Activated CD4-positive, CD25-positive, alpha-beta regulatory T cell (primary cell): ENCODE results near the gene SCYL1.

Source experiments
- DNase-seq, 4 experiments: peaks; one replicate each; lab custom pipeline; 2025; lab: John Stamatoyannopoulos, UW

SCYL1 gene

DNA sequence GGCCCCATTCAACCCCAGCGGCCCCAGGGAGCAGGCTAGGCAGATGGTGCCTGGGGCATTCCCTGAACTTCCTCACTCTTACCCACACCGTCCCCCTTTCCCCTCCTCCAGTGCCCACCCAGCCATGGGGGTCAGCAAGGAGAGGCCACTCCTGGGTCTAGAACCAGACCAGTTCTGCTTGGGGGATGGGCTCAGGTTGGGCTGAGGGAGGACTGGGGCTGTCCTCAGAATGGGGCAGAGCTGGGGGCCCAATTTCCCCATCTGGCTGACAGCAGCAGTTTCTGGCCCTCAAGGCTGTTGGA is 12.4 kb downstream of the SCYL1 start:
- no peak for DNase-seq

DNA sequence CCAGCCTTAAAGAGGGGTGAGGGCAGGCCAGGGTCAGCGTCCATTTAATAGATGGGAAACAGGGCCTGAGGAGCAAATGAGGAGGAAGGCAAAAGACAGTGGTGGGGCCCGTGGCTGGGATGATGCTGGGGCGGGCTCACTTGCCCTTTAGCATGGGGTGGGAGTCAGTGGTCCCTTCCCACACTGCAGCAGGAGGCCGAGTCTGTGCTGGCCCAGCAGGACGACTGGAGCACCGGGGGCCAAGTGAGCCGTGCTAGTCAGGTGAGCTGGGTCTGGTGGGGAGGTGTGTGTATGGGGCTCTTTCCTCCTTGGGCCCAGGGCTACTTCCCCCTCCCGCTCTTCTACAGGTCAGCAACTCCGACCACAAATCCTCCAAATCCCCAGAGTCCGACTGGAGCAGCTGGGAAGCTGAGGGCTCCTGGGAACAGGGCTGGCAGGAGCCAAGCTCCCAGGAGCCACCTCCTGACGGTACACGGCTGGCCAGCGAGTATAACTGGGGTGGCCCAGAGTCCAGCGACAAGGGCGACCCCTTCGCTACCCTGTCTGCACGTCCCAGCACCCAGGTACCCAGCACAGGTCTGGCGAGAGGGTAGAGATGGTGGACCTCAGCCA is 12.8 kb downstream of the SCYL1 start:
- no peak for DNase-seq

DNA sequence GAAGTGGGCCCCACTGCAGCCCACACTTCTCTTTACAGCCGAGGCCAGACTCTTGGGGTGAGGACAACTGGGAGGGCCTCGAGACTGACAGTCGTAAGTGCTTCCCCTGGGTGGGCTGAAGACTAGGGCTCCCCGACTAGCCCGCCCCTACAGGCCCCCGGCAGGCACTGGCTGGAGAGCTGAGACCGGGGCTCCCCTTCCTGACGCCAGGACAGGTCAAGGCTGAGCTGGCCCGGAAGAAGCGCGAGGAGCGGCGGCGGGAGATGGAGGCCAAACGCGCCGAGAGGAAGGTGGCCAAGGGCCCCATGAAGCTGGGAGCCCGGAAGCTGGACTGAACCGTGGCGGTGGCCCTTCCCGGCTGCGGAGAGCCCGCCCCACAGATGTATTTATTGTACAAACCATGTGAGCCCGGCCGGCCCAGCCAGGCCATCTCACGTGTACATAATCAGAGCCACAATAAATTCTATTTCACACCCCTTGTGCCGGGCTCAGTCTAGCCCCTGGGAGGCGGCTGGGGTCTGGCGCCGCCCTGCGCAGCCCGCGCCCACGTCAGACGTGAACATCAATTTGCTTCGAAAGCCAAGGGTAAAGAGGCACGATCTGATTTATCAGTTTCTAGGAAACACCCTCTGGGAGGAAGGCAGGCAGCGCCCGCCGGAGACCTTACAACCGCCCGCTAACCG is 13.5 kb downstream of the SCYL1 start:
- DNase-seq, result no peak

DNA sequence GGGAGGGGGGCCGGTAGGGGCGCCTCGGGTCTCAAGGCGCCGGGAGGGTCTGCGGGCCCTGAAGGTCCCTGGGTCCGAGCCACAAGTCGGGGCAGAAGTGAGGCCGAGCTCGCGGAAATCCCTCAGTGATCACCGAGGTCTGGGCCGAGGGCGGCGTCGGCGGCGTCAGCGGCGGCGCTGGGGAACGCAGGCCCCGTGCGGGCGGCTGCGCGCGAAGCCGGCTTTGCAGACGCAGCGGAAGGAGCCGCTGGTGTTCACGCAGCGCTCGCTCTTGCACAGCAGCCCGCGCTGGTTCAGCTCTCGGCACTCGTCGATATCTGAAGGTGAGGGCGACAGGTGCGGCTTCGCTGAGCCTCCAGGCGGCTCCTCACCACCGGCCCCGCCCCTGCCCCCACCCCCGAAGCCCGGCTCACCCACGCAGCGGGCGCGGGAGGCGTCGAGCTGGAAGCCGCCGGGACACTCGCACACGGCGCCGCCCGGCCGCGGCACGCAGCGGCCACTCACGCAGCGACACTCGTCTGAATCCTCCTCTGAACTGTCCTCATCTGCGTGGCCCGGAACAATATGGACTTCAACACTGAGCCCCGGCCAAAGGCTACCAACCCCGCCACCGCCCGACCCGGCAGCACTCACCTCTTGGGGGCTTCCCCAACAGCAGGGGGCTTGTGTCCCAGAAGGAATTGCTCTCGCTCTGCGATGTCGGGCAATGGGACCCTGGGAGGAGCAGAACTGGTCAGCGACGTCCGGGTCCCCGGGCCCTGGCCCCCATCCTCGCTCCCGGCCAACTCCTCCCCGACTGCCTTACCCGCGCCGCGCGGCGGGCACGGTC is 14.2 kb downstream of the SCYL1 start:
- no peak for DNase-seq

DNA sequence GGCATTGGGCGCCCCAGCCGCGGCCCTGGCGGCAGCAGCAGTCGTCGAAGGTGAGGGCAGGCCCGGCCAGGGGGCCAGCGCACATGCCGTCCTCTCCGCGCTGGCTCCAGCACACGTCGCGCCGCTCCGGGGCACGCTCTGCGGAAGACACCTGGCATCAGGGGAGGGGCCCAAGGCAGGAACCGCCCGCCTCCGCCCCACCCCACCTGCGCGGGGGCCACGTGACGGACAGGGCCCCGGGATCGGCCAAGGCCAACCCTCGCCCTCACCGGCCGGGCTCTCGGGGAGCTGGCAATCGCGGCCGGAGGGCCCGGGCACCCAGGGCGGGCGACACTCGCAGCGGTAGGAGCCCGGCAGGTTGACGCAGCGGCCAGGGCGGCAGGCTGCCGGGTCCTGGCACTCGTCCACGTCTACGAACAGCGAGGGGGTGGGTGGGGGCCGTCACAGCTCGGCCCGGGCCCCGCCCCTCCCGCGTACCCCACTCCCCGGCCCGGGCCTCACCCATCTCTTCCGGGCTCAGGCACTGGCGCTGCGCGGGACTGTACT is 14.9 kb downstream of the SCYL1 start:
- DNase-seq, result no peak

DNA sequence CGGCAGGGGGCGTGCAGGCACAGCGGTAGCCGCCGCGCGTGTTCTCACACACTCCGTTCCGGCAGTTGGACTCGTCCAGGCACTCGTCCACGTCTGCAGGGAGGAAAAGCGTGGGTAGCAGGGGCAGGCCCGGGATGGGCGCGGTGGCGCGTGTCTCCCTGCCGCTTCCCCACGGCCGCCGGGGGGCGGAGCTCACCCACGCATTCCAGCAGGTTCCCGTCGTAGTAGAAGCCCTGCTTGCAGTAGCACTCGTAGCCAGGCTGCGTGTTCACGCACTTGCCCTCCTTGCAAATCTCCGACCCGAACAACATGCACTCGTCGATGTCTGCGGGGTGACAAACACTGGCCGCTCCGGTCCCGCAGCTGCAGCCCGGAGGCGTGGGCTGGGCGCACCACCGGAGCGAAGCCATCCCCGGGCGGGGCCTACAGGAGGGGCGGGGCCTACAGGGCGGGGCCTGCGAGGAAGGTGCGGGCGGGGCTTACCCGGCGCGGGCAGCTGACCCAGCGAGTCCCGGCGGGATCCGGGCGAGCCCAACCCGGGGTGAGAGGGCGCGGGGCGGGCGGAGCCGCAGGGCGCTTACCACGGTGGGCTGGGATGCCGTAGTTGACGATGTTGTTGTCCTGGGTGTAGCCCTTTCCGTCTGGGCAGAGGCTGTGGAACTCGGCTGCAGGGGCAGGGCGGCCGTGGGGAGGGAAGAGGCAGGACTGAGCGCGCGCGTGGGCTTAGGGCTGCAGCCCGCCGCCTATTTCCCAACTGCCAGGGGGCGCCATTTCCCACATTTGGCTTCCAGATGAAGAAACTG is 15.6 kb downstream of the SCYL1 start:
- peak; percentile 81 to 88 (median 83) for DNase-seq

DNA sequence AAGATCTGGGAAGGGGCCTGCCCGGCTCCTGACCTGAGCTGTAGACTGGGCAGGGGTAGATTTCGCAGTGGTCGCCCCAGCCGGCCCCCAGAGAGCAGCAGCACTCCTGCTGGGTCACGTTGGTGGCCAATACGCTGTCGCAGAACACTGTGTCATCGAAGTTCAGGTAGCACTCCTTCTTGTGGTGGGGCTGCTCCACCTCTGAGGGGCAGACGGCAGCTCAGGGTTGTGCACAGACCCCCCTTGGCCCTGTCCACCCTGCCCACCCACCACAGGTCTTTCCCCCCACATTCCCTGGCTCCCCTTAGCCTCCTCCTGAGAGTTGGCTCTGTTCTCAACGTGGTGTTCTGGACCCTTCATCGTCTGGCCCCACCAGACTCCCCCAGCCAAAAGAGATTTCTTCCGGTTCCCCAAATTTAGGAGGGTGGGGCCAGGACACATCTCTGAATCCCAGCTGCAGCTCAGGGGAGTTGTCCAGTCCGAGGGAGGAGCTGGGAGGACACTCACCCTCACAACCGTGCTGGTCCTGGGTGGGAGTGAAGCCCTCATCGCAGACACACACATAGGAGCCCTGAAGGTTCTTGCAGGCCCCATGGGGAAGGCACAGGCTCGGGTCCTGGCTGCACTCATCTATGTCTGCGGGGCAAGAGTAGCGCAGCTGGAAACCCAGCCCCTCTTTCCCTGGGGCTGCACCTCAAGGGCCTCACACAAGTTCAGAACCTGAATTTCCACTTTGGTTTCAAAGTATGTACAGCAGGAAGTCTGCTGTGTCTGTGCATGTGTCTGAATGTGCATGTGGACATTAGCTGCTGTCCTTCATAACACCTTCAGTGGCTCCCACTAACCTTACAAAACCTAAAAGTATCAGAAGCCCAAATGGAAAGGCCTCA is 16.5 kb downstream of the SCYL1 start:
- DNase-seq, result no peak

DNA sequence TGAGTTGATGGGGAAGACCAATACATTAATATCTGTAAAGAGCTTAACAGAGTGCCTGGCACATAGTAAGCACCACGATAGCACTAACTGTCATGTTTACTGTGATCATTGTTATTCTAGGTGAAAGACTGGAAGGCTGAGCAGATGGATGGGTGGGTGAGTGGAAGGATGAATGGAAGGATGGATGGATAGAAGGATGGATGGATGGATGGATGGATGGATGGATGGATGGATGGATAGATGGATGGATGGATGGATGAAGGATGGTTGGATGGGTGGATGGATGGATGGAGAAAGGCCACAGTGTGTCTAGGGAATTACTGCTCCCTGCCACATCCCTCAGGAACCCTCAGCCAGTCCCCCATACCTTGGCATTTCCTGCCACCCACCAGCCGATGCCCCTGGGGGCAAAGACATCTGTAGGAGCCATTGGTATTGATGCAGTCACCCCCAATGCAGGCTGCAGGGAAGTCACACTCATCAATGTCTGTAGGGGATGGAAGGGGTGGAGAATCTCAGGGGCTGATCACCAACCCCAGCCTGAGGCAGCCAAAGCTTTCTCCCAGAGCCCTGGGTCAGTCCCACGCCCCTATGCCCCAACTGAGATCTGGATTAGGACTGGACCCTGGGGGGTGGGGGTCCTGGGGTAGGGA is 18.0 kb downstream of the SCYL1 start:
- DNase-seq, result no peak

DNA sequence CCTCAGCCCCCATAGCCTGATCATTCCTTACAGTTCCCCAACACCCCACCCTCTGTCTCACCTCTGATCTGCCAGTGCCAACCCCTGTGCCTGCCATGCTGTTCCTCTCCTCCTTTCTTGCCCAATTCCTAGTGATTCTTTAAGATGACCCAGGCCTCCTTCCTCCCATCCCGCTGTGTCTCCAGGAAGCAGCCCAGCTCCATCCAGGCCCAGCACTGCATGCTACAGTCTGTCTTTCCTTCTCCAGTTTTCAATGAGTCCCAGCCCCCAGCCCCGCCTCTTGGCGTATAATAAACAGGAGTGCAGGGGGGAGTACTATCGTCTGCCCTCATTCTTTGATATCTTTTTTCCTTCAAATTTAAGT is 21.0 kb downstream of the SCYL1 start:
- no peak for DNase-seq

DNA sequence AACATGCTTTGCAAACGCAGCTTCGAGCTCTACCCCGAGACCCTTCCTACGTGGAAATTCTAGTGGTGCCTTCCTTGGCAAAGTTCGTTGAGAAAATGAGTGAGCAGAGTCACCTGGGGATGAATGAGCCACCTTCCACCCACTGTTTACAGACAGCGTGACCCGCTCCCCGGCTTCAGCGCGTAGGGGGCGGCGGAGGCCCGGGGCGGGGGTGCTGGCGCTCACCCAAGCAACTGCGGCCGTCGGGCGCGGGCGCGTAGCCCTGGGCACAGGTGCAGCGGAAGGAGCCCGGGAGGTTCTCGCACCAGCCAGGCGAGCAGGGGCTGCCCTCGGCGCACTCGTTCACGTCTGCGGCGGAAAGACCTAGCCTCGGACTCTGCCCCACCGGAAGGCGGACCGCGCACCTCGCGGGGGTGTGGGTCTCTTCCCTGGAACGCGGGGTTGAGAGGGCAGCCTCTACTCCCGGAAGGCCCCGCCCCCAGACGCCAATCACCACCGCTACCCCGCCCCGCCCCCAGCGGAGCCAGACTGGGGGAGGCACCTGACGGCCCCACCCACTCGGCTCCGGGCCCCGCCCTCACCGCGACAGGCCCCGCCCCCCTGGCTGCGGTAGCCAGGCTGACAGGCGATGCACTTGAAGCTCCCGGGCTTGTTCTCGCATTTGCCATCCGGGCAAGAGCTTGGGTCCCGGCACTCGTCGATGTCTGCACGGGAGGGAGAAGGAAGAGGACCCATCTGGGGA is 21.5 kb downstream of the SCYL1 start:
- DNase-seq, result peak; percentile 93 to 98 (median 96)

DNA sequence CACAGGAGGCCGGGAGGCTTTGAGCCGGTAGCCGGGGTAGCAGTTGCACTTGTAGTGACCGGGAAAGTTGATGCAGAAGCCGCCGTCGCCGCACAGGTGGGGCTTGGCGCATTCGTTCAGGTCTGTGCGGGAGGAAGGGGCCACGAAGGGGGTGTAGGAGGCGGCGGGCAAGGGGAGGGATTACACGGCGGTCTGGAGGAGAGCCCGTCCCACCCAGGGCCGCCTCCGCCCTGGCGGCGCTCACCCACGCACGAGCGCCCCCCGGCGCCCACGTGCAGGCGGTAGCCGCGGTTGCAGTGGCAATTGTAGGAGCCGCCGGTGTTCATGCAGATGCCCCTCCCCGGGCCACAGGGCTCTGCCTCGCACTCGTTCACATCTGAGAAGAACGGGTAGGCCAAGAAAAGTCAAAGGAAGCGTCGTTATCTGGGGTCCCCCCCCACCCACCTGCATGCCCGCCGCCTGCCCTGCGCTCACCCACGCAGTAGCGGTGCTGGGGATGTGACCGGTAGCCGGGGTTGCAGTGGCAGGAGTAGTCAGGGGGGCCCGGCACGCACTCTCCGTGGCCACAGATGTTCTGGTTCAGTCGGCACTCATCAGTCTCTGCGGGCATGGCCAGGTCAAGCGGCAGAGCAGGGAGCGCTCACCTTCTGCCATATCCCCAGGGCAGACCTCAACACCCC is 22.7 kb downstream of the SCYL1 start:
- DNase-seq, result no peak

DNA sequence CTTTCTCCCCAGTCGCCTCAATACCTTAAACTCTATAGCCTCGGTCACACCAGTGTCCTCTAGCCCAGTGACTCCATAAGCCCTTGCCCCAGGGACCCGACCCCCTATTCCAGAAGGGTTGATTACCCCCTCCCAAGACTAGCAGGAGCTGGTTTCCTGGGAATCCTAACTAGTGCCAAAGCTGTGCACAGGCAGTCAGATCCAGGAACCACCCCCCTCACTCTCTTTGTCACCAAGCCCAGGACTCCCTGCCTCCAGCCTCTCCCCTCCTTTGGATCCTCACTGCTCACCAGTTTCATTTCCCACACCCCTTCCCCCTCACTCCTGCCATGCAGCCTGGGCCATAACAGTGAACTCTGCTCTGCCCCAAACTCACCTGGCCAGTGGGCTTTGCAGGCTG is 23.5 kb downstream of the SCYL1 start:
- DNase-seq, result no peak

DNA sequence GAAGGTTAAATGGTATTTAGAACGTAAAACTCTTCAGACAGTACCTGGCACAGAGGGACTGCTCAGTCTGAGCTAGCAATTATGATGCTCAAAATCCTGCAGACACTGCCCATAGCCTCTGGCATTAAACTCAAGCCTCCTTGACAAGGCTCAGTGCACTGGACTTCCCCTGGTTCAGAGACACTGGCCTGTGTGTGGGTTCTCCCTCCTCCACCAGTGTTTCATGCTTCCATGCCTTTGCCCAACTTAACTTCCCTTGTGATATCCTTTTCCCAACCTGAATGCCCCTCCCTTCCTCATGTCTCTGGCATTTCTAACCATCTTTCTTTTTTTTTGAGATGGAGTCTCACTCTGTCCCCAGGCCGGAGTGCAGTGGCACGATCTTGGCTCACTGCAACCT is 24.2 kb downstream of the SCYL1 start:
- no peak for DNase-seq

DNA sequence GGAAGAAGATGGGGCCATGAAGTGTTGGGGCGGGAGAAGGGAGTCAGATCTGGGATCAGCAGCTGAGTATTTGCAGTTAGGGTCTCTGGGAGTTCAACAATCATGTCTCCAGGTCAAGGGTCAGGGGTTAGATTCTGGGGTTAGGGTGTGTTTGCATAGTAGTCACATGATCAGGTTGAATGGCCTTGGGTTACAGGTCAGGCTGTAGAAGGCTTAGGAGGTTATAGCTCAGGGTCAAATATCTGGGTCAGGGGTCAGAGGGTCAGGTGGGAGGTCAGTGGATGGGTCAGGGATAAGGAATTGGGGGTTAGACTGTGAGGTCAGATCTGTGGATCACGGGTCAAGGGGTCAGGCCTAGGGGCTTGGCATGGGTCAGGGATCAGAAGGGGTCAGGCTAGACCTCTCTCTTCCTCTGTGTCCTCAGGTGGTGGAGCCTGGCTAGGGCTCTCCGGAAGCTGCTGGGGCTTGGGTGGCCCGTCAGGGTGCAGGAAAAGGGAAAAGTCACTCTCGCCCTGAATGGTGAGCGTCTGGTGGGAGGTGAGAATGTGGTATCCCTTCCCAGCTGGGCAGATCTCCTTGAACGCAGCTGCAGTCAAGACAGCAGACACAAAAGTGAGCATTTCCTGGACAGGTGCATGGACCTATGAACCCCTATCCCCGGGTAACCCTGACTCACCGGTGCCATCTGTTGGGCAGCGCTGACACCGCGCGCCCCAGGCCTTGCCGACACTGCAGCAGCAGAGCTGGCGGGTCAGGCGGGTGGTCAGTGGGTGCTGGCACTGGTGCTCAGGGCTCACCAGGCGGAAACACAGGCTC is 26.9 kb downstream of the SCYL1 start:
- peak in 3 of 4 experiments; percentile 28 to 41 (median 35) for DNase-seq

DNA sequence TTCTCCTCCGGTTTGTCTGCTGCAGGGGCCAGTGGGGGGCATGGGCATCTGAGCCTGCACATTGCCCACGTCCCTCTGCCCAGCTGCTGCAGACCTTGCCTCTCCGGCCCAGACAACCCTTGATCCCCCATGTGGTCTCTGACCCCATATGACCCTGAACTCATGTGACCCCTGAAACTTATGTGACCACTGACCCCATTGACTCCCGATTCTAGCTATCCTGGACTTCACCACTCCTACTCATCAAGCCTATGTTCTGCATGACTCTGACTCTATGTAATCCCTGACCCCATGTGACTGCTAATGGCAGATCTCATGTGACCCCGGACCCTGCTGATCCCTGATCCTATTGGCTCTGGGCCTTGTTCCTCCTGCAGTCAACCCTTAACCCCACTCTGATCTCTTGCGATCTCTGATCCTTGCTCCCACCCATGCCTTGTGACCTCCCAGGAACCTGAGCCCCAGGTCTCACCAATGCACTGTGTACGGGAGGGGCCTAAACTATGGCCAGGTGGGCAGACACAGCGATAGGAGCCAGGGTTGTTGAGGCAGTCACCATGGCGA is 27.6 kb downstream of the SCYL1 start:
- no peak for DNase-seq

DNA sequence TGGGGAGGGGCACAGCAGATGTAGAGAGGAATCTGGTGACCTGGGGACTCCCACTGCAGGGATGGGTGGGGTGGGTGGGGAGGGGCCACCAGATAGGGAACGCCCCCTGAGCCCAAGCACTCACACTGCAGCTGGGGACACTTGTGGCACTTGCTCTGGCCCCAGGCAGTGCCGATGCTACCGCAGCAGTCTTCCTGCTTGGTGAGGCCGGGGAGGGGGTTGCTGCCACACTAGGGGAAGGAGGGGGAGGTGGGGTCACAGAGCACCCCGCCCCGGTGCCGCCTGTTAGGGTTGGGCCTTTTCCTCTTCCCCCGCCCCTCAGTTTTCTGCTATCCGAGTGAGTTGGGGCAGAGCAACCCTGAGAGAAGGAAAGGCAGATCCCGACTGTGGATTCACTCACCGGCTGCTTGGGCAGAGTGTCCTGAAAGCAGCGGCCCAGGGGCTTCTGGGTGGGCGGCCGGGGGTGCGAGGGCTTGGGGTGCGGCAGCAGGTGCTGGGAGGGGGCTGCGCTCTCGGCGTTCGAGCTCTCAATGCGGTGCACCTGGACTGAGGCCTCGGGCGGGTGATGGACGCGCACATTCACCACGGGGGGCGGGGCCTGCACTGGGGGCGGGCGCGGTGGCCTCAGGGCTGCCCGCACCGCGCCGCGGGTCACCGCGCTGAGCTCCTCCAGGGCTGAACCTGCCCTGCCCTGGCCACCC is 28.6 kb downstream of the SCYL1 start:
- DNase-seq, result peak in 2 of 4 experiments; percentile 43 to 51

DNA sequence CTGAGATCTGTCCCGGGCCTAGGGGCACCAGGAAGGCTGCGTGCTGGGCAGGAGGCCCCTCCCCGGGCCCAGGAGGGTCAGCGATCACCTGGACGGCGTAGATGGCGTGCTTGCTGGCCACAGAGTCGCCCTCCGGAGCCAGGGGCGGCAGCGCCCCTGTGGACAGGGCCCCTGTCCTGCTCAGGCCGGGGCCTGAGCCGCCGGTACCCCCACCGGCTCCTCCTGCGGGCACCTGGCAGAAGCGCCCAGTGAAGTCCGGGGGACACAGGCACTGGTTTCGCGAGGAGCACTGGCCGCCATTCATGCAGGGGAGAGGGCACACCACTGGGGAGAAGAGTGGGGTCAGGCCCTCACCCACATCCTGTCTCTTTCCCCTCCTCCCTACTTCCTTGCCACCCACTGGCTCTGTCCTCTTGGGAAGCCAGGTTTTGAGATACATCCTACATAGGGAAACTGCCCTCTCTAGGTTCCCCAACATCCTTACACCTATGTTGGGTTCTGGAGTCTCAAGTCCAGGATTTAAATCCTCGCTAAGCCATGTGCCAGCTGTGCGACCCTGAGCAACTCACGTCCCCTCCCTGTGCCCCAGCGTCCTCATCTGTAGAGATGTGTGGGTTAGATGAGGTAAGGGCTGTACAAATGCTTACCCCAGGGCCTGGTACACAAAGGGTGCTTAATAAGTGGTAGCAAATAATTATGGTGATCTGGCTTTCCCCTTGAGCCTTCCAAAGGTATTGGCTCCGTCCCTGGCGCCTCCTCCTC is 29.4 kb downstream of the SCYL1 start:
- no peak for DNase-seq
